Ectodermal cell (in vitro differentiated cells): ENCODE results near the gene CCL16.
"Not testable (repeated sequence)": the region's sequence is repeated elsewhere in the genome, so short reads cannot be mapped to it uniquely, and the experiment has no call there.

ENCODE experiments used
- H3K27ac ChIP-seq: 2 replicates; pipeline ENCODE4 v1.7.0; 2013; ENCODE audit warnings: mild to moderate bottlenecking, low read depth, low read length; ENCODE audit not compliant: insufficient read depth, poor library complexity, severe bottlenecking
- H3K27me3 ChIP-seq: 2 replicates; pipeline ENCODE4 v1.7.0; 2013; ENCODE audit warnings: mild to moderate bottlenecking, low read length; ENCODE audit not compliant: insufficient read depth, control insufficient read depth, poor library complexity, severe bottlenecking
- H3K36me3 ChIP-seq: one replicate; pipeline ENCODE4 v1.7.0; 2013; ENCODE audit warnings: low read length; ENCODE audit not compliant: control insufficient read depth, insufficient read depth
- H3K4me1 ChIP-seq: one replicate; pipeline ENCODE4 v1.7.0; 2013; ENCODE audit warnings: low read length; ENCODE audit not compliant: control insufficient read depth, insufficient read depth
- H3K4me3 ChIP-seq: 2 replicates; pipeline ENCODE4 v1.7.0; 2013; ENCODE audit warnings: low read depth, low read length, control low read depth; ENCODE audit not compliant: insufficient read depth
- H3K9me3 ChIP-seq: 2 replicates; pipeline ENCODE4 v1.7.0; 2013; ENCODE audit warnings: mild to moderate bottlenecking, low read length, moderate library complexity; ENCODE audit not compliant: control insufficient read depth
- WGBS, 2 experiments: methylation state at CpG; one replicate each; pipeline ENCODE4 v1.1.7; 2013; ENCODE audit warnings: missing lambda C conversion rate in 2 of 2; 5-methylcytosine and 5-hydroxymethylcytosine counted together

The CCL16 gene

DNA sequence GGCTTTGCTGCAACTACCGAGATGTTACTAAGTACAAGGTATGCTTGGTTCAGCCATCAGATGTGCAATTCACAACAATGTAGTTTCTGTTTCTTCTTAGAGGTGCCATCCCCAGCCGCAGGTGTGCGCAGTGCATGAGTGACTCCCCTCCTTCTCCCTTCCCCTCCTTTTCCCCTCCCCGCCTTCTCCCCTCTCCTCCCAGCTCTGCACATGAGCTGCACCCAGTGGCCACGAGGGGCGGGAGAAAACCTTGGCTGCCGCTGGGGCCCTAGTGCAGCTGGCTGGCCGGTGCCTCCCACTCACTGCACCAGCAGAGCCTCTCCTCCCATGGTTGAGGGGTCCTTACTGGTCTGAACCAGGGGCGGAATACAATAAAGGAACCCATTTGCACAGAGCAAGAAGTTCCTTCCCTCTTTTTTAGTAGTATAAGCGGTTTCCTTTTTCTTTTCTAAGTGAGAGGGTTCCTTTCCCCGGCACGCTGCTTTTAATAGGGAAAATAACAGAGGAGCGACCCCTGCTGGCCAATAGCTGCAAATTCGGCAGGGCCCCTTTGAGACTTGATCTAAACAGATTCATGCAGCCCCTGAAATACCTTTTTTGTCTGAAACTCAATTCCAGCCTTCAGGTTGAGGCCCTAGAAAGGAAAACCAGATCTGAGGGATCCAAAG, 27.8 kb upstream of the CCL16 start:
- 79 to 82% methylated on average over 14 of the region's 14 CpGs for WGBS, 2 experiments
- Histone ChIP-seq H3K4me1 (no peaks in the 10 kb centered on the region), H3K36me3 (no peaks in the 10 kb centered on the region), H3K4me3 (no peak overlapping the region), H3K27me3 (no peaks in the 10 kb centered on the region), H3K9me3 (peaks cover 6% of the 10 kb centered on the region), H3K27ac (no peak overlapping the region)

DNA sequence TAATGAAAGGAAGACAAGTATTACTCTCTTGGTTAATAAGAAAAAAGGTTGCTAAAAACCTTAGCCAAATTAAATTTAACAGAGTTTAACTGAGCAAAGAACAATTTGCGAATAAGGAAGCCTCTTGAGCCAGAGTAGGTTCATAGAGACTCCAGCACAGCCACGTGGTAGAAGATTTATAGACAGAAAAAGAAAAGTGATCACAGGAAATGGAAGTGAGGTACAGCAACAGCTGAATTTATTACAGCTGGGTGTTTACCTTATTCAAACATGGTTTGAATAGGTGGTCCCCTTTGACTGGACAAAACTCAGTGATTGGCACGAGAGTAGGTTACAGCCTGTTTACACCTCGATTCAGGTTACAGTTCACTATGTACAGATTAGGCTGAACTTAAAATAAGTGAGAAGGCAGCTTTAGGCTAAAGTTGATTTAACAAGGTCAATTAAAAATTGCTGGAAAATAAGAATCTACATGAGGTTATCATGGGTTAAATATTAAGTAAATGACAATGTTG, 23.4 kb upstream of the CCL16 start:
- Histone ChIP-seq H3K9me3 (peaks cover 6% of the 10 kb centered on the region), H3K4me1 (no peaks in the 10 kb centered on the region), H3K27ac (no peak overlapping the region), H3K27me3 (no peaks in the 10 kb centered on the region), H3K36me3 (no peaks in the 10 kb centered on the region), H3K4me3 (no peak overlapping the region)
- WGBS, 2 experiments: 88 to 92% methylated on average over 4 of the region's 4 CpGs

DNA sequence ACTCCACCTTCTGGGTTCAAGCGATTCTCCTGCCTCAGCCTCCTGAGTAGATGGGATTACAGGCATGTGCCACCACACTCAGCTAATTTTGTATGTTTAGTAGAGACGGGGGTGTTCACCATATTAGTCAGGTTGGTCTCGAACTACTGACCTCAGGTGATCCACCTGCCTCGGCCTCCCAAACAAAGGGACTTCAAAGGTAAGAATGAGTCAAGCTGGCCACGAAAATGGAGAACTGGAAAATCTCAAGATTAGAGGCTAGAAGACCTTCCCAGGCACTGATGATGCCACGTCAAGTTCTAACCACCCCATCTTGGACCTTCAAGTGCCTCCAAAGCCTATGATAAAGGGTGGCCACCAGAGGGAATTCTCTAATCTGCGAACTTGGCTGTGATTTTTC, 21.3 kb upstream of the CCL16 start:
- Histone ChIP-seq H3K27me3 (no peaks in the 10 kb centered on the region), H3K36me3 (no peaks in the 10 kb centered on the region), H3K27ac (no peak overlapping the region), H3K9me3 (no peaks in the 10 kb centered on the region), H3K4me3 (no peak overlapping the region), H3K4me1 (no peaks in the 10 kb centered on the region)
- WGBS, 2 experiments: 91 to 94% methylated on average over 7 of the region's 7 CpGs

DNA sequence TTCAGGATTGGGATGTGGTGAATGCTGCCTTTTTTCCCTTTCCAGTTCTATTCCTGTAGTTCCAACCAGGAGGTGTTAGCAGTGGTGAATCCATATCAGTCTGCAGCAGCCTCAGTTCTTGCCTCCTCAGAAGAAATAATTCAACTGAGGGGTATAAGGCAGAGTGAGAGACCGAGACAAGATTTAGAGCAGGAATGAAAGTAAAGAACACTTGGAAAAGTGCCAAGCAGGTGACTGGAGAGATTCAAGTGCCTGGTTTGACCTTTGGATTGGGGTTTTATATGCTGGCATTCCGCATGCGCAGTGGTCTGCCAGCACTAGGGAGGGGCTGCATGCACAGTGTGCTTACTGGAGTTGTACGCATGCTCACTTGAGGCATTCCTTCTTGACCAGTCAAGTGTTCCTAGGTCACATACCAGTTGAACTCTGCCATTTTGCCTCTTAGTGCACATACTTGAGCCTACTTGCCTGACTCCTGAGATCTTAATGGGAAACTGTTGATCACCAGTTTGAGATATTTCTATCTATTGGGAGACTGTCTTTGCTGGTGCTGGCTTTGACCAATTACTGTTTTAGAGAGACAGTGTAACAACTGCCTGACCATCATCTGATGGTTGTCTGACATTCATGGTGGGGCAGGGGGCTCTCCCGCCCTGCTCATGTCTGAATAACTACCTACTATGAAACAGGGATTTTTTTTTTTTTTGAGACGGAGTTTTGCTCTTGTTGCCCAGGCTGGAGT, 20.7 kb upstream of the CCL16 start:
- no peaks in the 10 kb centered on the region for H3K27me3 ChIP-seq
- H3K4me3 ChIP-seq: no peak overlapping the region
- H3K36me3 ChIP-seq: no peaks in the 10 kb centered on the region
- H3K27ac ChIP-seq: no peak overlapping the region
- no peaks in the 10 kb centered on the region for H3K9me3 ChIP-seq
- 90 to 95% methylated on average over 6 of the region's 6 CpGs for WGBS, 2 experiments
- no peaks in the 10 kb centered on the region for H3K4me1 ChIP-seq

DNA sequence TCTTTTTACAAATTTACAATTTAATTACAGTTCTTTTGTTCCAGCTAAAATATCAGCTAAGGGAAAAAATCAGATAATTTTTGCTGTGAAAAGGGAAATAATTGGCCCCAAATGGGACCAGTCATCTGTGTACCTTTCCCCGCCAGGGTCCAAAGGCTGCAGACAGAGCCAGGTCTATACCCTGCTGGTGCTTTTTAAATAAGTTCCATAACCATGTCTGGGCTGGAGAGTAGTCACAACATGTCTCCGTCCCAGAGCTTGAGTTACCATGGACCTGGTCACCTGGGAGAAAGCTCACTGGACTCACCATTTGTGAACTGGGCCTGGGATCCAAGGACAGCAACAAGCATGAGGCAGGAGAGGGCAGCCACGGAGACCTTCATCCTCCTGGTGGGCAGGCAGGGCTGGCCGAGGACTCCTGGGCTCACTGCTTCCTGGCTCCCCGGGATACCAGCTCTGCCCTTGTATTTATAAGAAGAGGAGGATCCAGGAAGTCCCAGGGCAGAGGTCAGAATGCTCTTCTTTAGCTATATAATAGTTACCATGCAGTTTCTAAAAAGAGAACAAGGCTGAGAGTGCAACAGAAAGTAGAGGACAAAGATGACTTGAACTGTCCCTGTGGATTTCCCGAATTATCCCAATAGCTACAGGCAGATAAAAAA, 19.9 kb upstream of the CCL16 start, which contains the start of gene CCL15:
CCL15 (minus strand) TSS at position 444 of the 662 bp plus-strand sequence; CDS start at position 383, 61 bp downstream.
- Histone ChIP-seq H3K4me1 (no peaks in the 10 kb centered on the region), H3K36me3 (no peaks in the 10 kb centered on the region), H3K9me3 (no peaks in the 10 kb centered on the region), H3K27ac (no peak within 1 kb of the TSS), H3K4me3 (no peak within 1 kb of the TSS), H3K27me3 (no peaks in the 10 kb centered on the region)
- WGBS, 2 experiments: 81 to 90% methylated on average over 6 of the region's 6 CpGs

DNA sequence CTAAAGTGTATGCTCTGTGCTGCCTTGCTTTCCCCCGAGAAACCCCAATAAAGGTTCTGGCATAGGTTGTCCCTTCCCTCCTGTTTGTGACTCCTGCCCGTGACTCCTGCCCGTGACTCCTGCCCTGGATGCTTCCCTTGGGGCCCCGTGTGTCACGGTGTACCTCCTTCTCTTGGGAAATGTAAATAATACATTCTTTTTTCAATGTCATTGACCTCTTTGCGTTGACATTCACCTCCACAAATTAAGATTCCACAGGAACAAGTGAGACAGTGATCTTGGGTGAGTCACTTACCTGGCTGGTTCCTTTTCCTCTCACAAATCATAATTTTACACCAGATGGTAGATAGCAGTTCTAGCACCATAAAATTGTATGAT, 19.4 kb upstream of the CCL16 start:
- 92 to 95% methylated on average over 6 of the region's 6 CpGs for WGBS, 2 experiments
- no peak overlapping the region for H3K4me3 ChIP-seq
- no peak overlapping the region for H3K27ac ChIP-seq
- no peaks in the 10 kb centered on the region for H3K9me3 ChIP-seq
- H3K27me3 ChIP-seq: no peaks in the 10 kb centered on the region
- no peaks in the 10 kb centered on the region for H3K4me1 ChIP-seq
- no peaks in the 10 kb centered on the region for H3K36me3 ChIP-seq

DNA sequence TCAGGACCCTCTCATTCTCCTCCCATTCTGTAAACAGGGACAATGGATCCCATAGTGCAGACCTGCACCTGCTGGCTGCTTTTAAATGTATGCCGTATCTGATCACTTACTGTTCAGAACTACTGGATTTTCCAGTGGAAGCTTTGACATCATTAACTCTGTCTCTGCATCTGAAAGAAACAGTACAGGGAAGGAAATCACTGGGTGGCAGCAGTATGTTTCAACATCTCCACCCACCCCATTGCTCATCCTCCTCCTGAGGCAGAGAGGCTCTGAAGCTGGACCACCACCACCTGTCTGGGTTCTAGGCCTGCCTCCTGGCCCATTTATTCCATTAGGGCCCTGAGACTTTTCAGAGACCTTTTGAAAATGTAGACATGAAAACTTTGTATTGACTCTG, 17.5 kb upstream of the CCL16 start:
- Histone ChIP-seq H3K27ac (no peak overlapping the region), H3K4me3 (no peak overlapping the region), H3K27me3 (no peaks in the 10 kb centered on the region), H3K36me3 (no peaks in the 10 kb centered on the region), H3K4me1 (no peaks in the 10 kb centered on the region), H3K9me3 (no peaks in the 10 kb centered on the region)
- 81 to 93% methylated on average over 1 of the region's 1 CpG for WGBS, 2 experiments

DNA sequence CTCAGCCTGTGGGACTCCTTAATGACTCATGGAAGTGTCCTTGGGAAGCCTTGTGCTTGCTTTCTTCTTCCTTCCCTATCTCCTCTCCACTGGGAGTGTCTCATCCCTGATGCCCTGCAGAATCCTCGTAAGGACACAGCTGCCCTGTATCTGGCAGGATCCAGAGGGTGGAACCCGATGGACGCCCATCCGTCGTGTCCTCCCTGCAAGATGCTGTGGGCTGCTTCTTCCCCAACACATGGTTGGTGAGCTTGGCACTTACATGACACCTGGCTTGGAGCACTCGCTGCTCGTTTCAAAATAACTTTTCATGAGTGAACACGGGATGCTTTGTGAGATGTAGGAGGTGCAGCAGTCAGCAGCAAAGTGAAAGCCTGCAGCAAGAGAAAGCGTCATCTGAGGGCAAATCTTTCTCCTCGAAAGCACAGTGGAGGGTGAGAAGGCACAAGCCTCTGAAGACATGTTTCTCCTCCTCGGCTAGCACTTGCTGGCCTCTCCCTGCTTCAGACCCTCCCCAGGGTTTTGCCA, 16.8 kb upstream of the CCL16 start:
- WGBS, 2 experiments: 88 to 91% methylated on average over 11 of the region's 11 CpGs
- Histone ChIP-seq H3K27ac (no peak overlapping the region), H3K36me3 (no peaks in the 10 kb centered on the region), H3K4me1 (no peaks in the 10 kb centered on the region), H3K4me3 (no peak overlapping the region), H3K9me3 (no peaks in the 10 kb centered on the region), H3K27me3 (no peaks in the 10 kb centered on the region)

DNA sequence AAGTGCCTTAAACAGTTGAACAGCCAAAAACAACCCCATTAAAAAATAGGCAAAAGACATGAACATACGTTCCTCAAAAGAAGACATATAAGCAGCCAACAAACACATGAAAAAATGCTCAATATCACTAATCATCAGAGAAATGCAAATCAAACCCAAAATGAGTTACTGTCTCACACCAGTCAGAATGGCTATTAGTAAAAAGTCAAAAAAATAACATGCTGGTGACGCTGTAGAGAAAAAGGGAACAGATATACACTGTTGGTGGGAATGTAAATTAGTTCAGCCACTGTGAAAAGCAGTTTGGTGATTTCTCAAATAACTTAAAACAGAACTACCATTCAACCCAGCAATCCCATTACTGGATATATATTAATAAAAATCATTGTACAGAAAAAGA, 14.0 kb upstream of the CCL16 start:
- H3K4me3 ChIP-seq, H3K36me3 ChIP-seq, H3K27ac ChIP-seq, H3K27me3 ChIP-seq, H3K4me1 ChIP-seq, H3K9me3 ChIP-seq: not testable (repeated sequence)
- WGBS, 2 experiments: 56 to 76% methylated on average over 2 of the region's 2 CpGs

DNA sequence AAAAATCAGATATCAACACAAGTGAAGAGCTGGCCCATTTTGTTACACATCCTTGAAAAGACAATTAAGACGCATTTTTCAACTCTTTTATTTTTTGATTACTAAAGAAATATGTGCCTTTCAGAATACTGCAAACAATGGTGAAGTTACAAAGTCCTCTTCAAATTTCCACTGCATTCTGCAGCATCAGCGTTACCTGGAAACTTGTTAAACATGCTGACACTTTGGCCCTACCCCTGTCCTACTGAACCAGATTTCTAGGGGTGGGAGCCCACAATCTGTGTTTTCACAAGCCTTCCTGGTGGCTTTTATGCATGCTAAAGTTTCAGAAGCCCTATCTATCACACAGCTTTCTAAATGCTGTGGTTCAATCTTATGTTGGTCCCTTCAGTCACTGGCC, 9.8 kb upstream of the CCL16 start:
- no peak overlapping the region for H3K4me3 ChIP-seq
- no peak overlapping the region for H3K27ac ChIP-seq
- WGBS, 2 experiments: 76 to 95% methylated on average over 2 of the region's 2 CpGs
- H3K9me3 ChIP-seq: no peaks in the 10 kb centered on the region
- no peaks in the 10 kb centered on the region for H3K27me3 ChIP-seq
- no peaks in the 10 kb centered on the region for H3K4me1 ChIP-seq
- no peaks in the 10 kb centered on the region for H3K36me3 ChIP-seq
